GM12878 (cell line): ENCODE data around the gene HBQ1.

Experiments used
- HDAC2 ChIP-seq: fragments of 200-600 bp; sonication (generic); IDR thresholded peaks from 2 replicates; pipeline ENCODE4 v1.6.1; 2017
- TCF3 ChIP-seq: IDR thresholded peaks from 2 replicates; pipeline ENCODE4 v1.6.1; 2012; ENCODE audit warnings: low read depth, mild to moderate bottlenecking, low read length, borderline replicate concordance; ENCODE audit not compliant: insufficient read depth
- TF ChIP-seq, protein P1 (sequence below): IDR thresholded peaks from 2 replicates; pipeline ENCODE4 v1.6.1; 2012; ENCODE audit warnings: mild to moderate bottlenecking, low read depth, low read length

DNA sequence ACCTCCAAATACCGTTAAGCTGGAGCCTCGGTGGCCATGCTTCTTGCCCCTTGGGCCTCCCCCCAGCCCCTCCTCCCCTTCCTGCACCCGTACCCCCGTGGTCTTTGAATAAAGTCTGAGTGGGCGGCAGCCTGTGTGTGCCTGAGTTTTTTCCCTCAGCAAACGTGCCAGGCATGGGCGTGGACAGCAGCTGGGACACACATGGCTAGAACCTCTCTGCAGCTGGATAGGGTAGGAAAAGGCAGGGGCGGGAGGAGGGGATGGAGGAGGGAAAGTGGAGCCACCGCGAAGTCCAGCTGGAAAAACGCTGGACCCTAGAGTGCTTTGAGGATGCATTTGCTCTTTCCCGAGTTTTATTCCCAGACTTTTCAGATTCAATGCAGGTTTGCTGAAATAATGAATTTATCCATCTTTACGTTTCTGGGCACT, 2.9 kb upstream of the HBQ1 start:
- no peak for TF ChIP-seq HDAC2
- TF ChIP-seq, protein P1, sequence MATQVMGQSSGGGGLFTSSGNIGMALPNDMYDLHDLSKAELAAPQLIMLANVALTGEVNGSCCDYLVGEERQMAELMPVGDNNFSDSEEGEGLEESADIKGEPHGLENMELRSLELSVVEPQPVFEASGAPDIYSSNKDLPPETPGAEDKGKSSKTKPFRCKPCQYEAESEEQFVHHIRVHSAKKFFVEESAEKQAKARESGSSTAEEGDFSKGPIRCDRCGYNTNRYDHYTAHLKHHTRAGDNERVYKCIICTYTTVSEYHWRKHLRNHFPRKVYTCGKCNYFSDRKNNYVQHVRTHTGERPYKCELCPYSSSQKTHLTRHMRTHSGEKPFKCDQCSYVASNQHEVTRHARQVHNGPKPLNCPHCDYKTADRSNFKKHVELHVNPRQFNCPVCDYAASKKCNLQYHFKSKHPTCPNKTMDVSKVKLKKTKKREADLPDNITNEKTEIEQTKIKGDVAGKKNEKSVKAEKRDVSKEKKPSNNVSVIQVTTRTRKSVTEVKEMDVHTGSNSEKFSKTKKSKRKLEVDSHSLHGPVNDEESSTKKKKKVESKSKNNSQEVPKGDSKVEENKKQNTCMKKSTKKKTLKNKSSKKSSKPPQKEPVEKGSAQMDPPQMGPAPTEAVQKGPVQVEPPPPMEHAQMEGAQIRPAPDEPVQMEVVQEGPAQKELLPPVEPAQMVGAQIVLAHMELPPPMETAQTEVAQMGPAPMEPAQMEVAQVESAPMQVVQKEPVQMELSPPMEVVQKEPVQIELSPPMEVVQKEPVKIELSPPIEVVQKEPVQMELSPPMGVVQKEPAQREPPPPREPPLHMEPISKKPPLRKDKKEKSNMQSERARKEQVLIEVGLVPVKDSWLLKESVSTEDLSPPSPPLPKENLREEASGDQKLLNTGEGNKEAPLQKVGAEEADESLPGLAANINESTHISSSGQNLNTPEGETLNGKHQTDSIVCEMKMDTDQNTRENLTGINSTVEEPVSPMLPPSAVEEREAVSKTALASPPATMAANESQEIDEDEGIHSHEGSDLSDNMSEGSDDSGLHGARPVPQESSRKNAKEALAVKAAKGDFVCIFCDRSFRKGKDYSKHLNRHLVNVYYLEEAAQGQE: no peak
- TF ChIP-seq TCF3: no peak
